PC-3 (cell line): Measurements from ENCODE around the gene GALNT2.

ENCODE experiments used
- EZH2 ChIP-seq: fragments of 300-600 bp; sonication (generic); IDR thresholded peaks from one replicate; pipeline ENCODE4 v1.6.1; 2017; ENCODE audit warnings: antibody characterized with exemption, mild to moderate bottlenecking, low read length; ENCODE audit not compliant: unreplicated experiment
- EZH2phosphoT487 ChIP-seq: fragments of 300-600 bp; sonication (generic); IDR thresholded peaks from 2 replicates; pipeline ENCODE4 v1.6.1; 2018; ENCODE audit warnings: mild to moderate bottlenecking, antibody characterized with exemption, low read length, borderline replicate concordance
- TF ChIP-seq, protein P1 (sequence below): fragments of 300-600 bp; sonication (generic); conservative IDR thresholded peaks from 2 replicates; pipeline ENCODE4 v1.5.1; 2017; ENCODE audit warnings: antibody characterized with exemption, low read depth, mild to moderate bottlenecking, low read length

DNA sequence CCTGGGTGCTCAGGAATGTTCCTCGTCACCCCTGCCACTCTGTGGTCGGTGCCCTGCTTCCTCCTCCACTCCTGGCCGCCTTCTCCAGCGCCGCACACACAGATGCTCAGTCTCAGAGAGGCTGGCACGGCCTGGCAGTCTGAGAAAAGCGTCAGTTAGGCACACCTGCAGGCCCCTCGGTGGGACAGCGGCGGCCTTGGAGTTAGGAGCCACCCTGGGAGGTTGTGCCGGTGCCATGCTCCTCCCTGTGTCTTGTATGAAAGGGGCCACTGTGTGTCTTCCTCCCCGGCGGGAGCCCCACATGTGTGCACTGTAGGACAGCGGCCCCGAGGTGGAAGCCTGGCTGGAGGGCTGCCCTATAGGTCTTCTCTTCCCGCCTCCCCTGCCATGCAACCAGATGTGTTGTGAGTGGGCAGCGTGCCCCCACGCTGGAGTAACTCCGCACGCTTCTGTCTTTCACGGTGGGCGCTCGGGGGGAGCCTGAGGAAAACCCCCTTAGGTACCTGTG is 213.9 kb downstream of the GALNT2 start:
- TF ChIP-seq, protein P1, sequence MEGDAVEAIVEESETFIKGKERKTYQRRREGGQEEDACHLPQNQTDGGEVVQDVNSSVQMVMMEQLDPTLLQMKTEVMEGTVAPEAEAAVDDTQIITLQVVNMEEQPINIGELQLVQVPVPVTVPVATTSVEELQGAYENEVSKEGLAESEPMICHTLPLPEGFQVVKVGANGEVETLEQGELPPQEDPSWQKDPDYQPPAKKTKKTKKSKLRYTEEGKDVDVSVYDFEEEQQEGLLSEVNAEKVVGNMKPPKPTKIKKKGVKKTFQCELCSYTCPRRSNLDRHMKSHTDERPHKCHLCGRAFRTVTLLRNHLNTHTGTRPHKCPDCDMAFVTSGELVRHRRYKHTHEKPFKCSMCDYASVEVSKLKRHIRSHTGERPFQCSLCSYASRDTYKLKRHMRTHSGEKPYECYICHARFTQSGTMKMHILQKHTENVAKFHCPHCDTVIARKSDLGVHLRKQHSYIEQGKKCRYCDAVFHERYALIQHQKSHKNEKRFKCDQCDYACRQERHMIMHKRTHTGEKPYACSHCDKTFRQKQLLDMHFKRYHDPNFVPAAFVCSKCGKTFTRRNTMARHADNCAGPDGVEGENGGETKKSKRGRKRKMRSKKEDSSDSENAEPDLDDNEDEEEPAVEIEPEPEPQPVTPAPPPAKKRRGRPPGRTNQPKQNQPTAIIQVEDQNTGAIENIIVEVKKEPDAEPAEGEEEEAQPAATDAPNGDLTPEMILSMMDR: no peak
- TF ChIP-seq EZH2phosphoT487: no peak
- TF ChIP-seq EZH2: no peak
